Measurements from ENCODE around the gene SDK1. TPM values are rescaled to one million over a fixed set of nuclear protein-coding genes. Genes with fewer than 3 reads are reported as not detected.

Gene SDK1
- total and polyA plus RNA-seq, 2 donors (not counting 3 experiments of a cell fraction or from before 2014, with no cell fraction given): 1.6 to 3.9 TPM

- Histone ChIP-seq H3K27ac (ENCODE audit: insufficient read depth, low read depth, low read length) (no peak overlapping the region), H3K36me3 (ENCODE audit: control insufficient read depth in 2 of 2, extremely low read depth in 1 of 2, insufficient read depth in 2 of 2, low read length in 2 of 2) (no peaks in the 10 kb centered on the region), H3K9me1 (replicated peaks; ENCODE audit: control insufficient read depth, extremely low read depth, insufficient read depth, low read length) (no peaks in the 10 kb centered on the region), H3K27me3 (ENCODE audit: control insufficient read depth in 2 of 2, insufficient read depth in 2 of 2, low read length in 2 of 2) (no peaks in the 10 kb centered on the region), H3K79me2 (ENCODE audit: control insufficient read depth, insufficient read depth, low read length) (no peaks in the 10 kb centered on the region), H4K20me1 (replicated peaks; ENCODE audit: control insufficient read depth, extremely low read depth, insufficient read depth, low read length) (no peaks in the 10 kb centered on the region), H3K4me1 (ENCODE audit: control insufficient read depth, extremely low read depth, insufficient read depth, low read length) (no peaks in the 10 kb centered on the region), H3K4me2 (ENCODE audit: insufficient read depth, low read length) (no peak overlapping the region), H3K4me3 (replicated peaks in 1 of 3; ENCODE audit: insufficient read depth in 1 of 3, low read depth in 1 of 3, low read length in 3 of 3) (no peak overlapping the region), H2AFZ (ENCODE audit: low read depth, low read length) (no peak overlapping the region), H3K9me3 (replicated peaks; ENCODE audit: control insufficient read depth, insufficient read depth, low read length) (peaks cover 3% of the 10 kb centered on the region), H3K9ac (replicated peaks; ENCODE audit: extremely low read depth, insufficient read depth, low read length) (no peak overlapping the region)
- FAIRE-seq (no peak), DNase-seq (ENCODE audit: low read depth, low spot score) (no peak)
- CTCF ChIA-PET: no interaction called here
- no TSS peak for BruUV-seq (replicated peaks)
- POLR2A ChIA-PET: no interaction called here
- intact Hi-C loops (cut with micrococcal nuclease): no loop called here
- TF ChIP-seq POLR2A (IDR thresholded peaks at IDR 0.05; ENCODE audit: low read depth, low read length): no peak
- TF ChIP-seq POLR2AphosphoS5 (IDR thresholded peaks at IDR 0.05; ENCODE audit: insufficient read depth, low read depth, low read length): no peak
- no peak for TF ChIP-seq EZH2 (IDR thresholded peaks at IDR 0.05; ENCODE audit: borderline replicate concordance, low read depth, low read length, severe bottlenecking)
- no peak for TF ChIP-seq FOS (IDR thresholded peaks at IDR 0.05; ENCODE audit: borderline replicate concordance, insufficient read depth, low read length)
- TF ChIP-seq MYC (IDR thresholded peaks at IDR 0.05; ENCODE audit: low read depth, low read length): no peak
- TF ChIP-seq GATA2 (IDR thresholded peaks at IDR 0.05; ENCODE audit: insufficient read depth, insufficient read length, low read depth, low read length): no peak
- TF ChIP-seq CTCF (IDR thresholded peaks at IDR 0.05; ENCODE audit: extremely low read depth in 1 of 2, insufficient read depth in 1 of 2, low read depth in 1 of 2, low read length in 2 of 2): no peak
- TF ChIP-seq JUN (IDR thresholded peaks at IDR 0.05; ENCODE audit: borderline replicate concordance, insufficient read depth, insufficient read length, low read depth): no peak
- TF ChIP-seq MAX (IDR thresholded peaks at IDR 0.05; ENCODE audit: insufficient read depth, insufficient read length): no peak
- dilution Hi-C loops (cut with MboI; ENCODE audit: extremely low pct_ligation_motif_present, low sequenced_read_pairs): no loop called here
These were observed 479.5 kb downstream of the SDK1 start for GRCh38 chr7:3780525-3780924.

Measured in endothelial cell of umbilical vein (primary cell).